Right lobe of liver (tissue), 6 donors: ENCODE measurements around the gene ASPG. TPM values are rescaled to one million over a fixed set of nuclear protein-coding genes. Genes with fewer than 3 reads are reported as not detected.

Experiments
- ATAC-seq, 4 donors: fragments of 200-7000 bp; cut with Tn5 transposase; one replicate each; pipeline ENCODE4 v1.9.1; 2020; ENCODE audit warnings: mild to moderate bottlenecking in 4 of 4, moderate library complexity in 4 of 4
- DNase-seq, 3 donors: peaks; one replicate each; pipeline ENCODE4 v3.0.0-alpha.2; 2020
- H3K27ac ChIP-seq, 3 donors: fragments of 200-600 bp; one replicate each; pipeline ENCODE4 v1.8.0; 2022
- H3K27me3 ChIP-seq, 2 donors: fragments of 200-600 bp; one replicate each; pipeline ENCODE4 v1.8.0; 2022
- H3K36me3 ChIP-seq, 4 donors: fragments of 200-600 bp; sonication (generic) in 1 of 4; one replicate each; pipeline versions ENCODE4 v1.5.1 to v1.8.0; 2017 to 2022; ENCODE audit warnings: control low read depth in 1 of 4
- H3K4me1 ChIP-seq, 4 donors: fragments of 200-600 bp; sonication (generic) in 1 of 4; one replicate each; pipeline versions ENCODE4 v1.5.1 to v1.8.0; 2017 to 2022; ENCODE audit warnings: control low read depth in 1 of 4
- H3K4me3 ChIP-seq, 3 donors: fragments of 200-600 bp; one replicate each; pipeline ENCODE4 v1.8.0; 2022
- H3K9me3 ChIP-seq, 4 donors: fragments of 200-600 bp; sonication (generic) in 1 of 4; one replicate each; pipeline versions ENCODE4 v1.5.1 to v1.8.0; 2017 to 2022; ENCODE audit warnings: control low read depth in 1 of 4
- POLR2A ChIP-seq: fragments of 450-650 bp; IDR thresholded peaks from one replicate; pipeline ENCODE4 v1.6.1; 2017; ENCODE audit warnings: antibody characterized with exemption, mild to moderate bottlenecking
- WGBS: methylation state at CpG from one replicate; pipeline ENCODE4 v1.1.6; 2018; ENCODE audit warnings: low coverage, low lambda C conversion rate; ENCODE audit not compliant: insufficient coverage; ENCODE audit errors: missing lambda C conversion rate; 5-methylcytosine and 5-hydroxymethylcytosine counted together
- intact Hi-C, 2 donors: fragments of 100-400 bp; cut with DNase I; formaldehyde crosslinking; loops; one replicate each; pipeline versions ENCODE4 v1.11.2 to v1.14.1; 2022
- total RNA-seq, 6 experiments: library from RNA; depleted of rRNA in 2 of 6; stranded (reverse); fragments of >200 nt in 2 of 6; fragmentation: NEBNext Ultra II Directional in 3 of 6; extraction: Animal tissue kit (Norgen Biotek cat#: 25700) in 3 of 6; gene quantifications; one replicate each; pipeline versions ENCODE4 v1.1.0 to v1.2.4, GENCODE V29; 2016 to 2023
- TF ChIP-seq, protein P1 (sequence below), 4 donors: fragments of 200-600 bp in 3 of 4; fragments of 450-650 bp in 1 of 4; IDR thresholded peaks; one replicate each; pipeline versions ENCODE4 v1.5.1 to v1.8.0; 2016 to 2022; ENCODE audit warnings: antibody characterized with exemption in 4 of 4, mild to moderate bottlenecking in 2 of 4
- donor health status: DM: no; HTN: yes; CAD: no.
- donor health status: DM: no; HTN: no; CAD: no.
- donor health status: DM: no; HTN: no; CAD: no.
- donor health status: DM: no; HTN: yes; CAD: no.
- donor health status: DM: no; HTN: yes; CAD: no.

The ASPG gene
- total RNA-seq, 6 experiments from 2014 or later, result 37.3 to 232 (median 110) TPM

DNA sequence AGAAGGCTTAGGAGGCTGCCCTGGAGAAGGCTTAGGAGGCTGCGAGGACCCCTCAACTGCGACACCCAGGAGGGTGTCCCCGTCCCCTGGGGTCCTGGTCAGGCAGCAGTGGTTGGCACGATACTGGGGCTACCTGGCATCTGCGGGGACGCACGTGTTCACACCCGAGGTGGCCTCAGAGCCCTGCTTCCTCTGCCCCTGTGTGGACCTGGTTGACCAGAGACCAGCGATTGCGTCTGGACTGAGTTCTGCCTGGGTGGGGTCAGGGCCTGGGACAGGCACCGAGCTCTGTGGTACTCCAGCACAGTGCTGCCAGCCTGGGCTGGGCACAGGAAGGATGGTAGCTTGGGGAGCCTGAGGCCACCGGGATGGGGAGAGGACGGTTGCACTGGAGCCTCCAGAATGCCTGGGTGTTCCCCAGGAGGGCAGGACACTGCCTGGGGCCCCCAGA lies 735 bp downstream of the ASPG start:
- Histone ChIP-seq H3K36me3 (no peaks in the 10 kb centered on the region), H3K27me3 (no peaks in the 10 kb centered on the region), H3K4me1 (peaks cover 0 to 60% (median 22%) of the 10 kb centered on the region in 4 donors), H3K27ac (peak overlapping the region; percentile 70 to 99 (median 89)), H3K9me3 (no peaks in the 10 kb centered on the region), H3K4me3 (peak overlapping the region; percentile 50 to 92 (median 70))
- DNase-seq, result peak; percentile 55 to 90 (median 79)
- peak; percentile 16 to 55 (median 21) for ATAC-seq
- no CpG with 5 or more reads among the region's 13 CpGs for WGBS
- intact Hi-C loops, result no loop called here
- TF ChIP-seq, protein P1, sequence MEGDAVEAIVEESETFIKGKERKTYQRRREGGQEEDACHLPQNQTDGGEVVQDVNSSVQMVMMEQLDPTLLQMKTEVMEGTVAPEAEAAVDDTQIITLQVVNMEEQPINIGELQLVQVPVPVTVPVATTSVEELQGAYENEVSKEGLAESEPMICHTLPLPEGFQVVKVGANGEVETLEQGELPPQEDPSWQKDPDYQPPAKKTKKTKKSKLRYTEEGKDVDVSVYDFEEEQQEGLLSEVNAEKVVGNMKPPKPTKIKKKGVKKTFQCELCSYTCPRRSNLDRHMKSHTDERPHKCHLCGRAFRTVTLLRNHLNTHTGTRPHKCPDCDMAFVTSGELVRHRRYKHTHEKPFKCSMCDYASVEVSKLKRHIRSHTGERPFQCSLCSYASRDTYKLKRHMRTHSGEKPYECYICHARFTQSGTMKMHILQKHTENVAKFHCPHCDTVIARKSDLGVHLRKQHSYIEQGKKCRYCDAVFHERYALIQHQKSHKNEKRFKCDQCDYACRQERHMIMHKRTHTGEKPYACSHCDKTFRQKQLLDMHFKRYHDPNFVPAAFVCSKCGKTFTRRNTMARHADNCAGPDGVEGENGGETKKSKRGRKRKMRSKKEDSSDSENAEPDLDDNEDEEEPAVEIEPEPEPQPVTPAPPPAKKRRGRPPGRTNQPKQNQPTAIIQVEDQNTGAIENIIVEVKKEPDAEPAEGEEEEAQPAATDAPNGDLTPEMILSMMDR (IDR thresholded peaks at IDR 0.05), result no peak
- peak; percentile 34 for TF ChIP-seq POLR2A

DNA sequence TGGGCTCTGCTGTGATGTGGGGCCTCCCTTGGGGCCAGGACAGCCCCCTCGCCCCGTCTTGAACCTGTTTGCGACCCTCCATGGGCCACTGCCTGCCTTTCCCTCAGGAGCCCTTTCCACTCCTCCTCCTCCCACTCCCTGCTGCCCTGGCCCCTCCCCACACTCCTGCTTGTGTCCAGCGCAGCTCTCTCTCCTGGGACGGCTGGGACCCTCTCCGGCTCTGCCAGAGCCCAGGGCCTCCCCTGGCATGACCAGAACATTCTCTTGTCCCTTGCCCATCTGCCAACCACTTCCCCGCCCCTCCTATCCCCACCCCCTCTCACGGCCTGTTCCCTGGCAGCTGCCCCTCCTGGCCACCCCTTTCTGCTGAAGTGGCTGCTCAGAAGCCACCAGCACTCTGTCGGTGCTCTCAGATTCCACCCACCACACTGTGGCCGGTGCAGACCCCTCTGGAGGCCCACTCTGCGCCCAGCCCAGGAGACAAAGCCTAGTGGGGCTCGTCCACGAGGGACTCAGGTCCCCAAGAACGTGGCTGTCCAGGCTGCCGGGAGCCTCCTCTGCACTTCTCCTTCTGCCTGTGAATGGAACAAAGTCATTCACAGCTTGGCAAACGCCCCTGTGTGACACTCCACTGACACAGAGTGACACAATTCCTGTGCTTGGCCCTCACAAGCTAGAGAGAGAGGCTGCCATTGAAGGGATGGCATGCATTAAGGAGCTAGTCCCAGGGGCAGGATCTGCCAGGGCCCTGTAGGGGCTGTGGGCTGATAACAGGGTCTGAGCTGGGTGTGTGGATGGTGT lies 1.4 kb downstream of the ASPG start:
- intact Hi-C loops, result no loop called here
- DNase-seq (peak; percentile 59 to 83 (median 77)), ATAC-seq (peak; percentile 20 to 37 (median 28))
- Histone ChIP-seq H3K9me3 (no peaks in the 10 kb centered on the region), H3K27ac (peak overlapping the region; percentile 70 to 99 (median 89)), H3K4me1 (peaks cover 0 to 67% (median 25%) of the 10 kb centered on the region in 4 donors), H3K36me3 (no peaks in the 10 kb centered on the region), H3K27me3 (no peaks in the 10 kb centered on the region), H3K4me3 (peak overlapping the region; percentile 50 to 92 (median 70))
- 30% methylated on average over 13 of the region's 16 CpGs for WGBS
- peak; percentile 72 for TF ChIP-seq POLR2A
- TF ChIP-seq, protein P1 (IDR thresholded peaks at IDR 0.05), result no peak

DNA sequence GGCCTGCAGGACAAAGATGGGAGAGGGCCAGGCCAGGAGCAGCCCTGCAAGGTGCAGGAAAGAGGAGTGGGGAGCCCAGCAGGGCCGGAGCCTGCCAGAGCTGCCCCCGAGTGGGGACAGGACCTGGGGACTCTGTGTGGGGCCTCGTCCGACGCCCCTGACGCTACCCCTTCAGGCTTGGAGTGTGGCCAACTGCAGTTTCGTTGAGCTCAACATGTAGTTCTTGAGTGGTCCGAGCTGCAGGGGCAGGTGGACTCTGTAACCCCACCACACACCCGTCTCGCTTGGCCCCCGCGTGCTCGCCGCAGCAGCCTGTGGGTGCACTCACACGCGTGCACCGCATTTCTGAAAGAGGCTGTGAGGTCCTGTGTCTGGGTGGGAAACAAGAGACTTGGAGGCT lies 2.0 kb downstream of the ASPG start:
- Histone ChIP-seq H3K27me3 (no peaks in the 10 kb centered on the region), H3K4me1 (peaks cover 0 to 66% (median 24%) of the 10 kb centered on the region in 4 donors), H3K4me3 (peak overlapping the region; percentile 50 to 92 (median 70)), H3K36me3 (no peaks in the 10 kb centered on the region), H3K9me3 (no peaks in the 10 kb centered on the region), H3K27ac (peak overlapping the region; percentile 70 to 99 (median 89))
- TF ChIP-seq, protein P1 (IDR thresholded peaks at IDR 0.05), result no peak
- TF ChIP-seq POLR2A, result no peak
- 41% methylated on average over 3 of the region's 17 CpGs for WGBS
- intact Hi-C loops, result no loop called here
- no peak for ATAC-seq
- peak in 2 of 3 donors; percentile 25 to 54 for DNase-seq

DNA sequence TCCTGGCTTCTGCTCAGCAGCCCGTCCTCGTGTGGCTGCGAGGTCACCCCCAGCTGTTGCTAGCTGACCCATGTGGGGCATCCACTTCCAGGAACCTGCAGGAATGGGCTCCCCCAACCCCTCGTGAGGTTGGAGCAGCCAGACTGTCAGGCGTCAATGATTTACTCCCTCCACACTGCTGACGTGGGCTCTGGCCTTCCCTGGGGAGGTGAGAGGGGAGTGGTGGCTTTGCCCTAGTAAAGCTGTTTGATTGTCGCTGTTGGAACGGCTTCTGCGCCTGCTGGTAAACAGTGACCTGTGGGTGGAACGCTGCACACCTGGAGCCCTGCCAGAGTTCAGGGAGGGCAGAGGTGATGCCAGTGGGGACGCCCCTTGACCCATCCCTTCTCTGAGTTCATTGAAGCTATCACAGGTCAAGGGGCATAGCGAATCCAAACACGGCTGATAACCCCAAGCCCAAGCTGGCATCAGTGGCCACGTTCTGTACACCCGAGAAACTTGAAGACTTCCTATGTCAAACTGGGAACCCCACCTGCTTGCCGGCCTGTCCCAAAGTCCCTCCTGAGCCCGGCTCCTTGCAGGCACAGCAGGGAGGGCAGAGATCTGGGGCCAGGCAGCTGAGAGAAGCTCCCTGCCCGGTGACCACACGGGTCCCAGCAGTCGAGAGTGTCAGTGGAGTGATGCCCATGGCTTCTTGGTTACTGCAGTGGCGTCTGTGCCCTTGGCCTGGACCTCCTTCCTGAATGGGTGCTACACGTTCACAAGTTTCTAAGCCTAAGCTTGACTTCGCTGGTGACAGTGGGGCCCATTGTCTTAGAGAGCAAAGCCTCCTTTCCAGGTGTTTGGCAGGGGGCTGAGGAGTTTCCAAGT lies 2.7 kb downstream of the ASPG start:
- peak; percentile 95 to 98 (median 97) for DNase-seq
- TF ChIP-seq POLR2A, result peak; percentile 37
- TF ChIP-seq, protein P1 (IDR thresholded peaks at IDR 0.05), result no peak
- Histone ChIP-seq H3K4me3 (peak overlapping the region; percentile 50 to 92 (median 70)), H3K27me3 (no peaks in the 10 kb centered on the region), H3K9me3 (no peaks in the 10 kb centered on the region), H3K27ac (peak overlapping the region; percentile 70 to 99 (median 89)), H3K36me3 (no peaks in the 10 kb centered on the region), H3K4me1 (peaks cover 0 to 59% (median 21%) of the 10 kb centered on the region in 4 donors)
- intact Hi-C loops, result no loop called here
- no CpG with 5 or more reads among the region's 23 CpGs for WGBS
- peak; percentile 55 to 75 (median 71) for ATAC-seq
